GM12864 (cell line): ENCODE data around the gene PSMA4.
A peak's percentile ranks its signal among the peaks of the same experiment; 100 is the strongest.

ENCODE experiments used
- DNase-seq: peaks from one replicate; pipeline ENCODE4 v3.0.0-alpha.2; 2011; ENCODE audit warnings: low read depth
- H3K4me3 ChIP-seq: 2 replicates; pipeline ENCODE4 v1.5.1; 2011; ENCODE audit warnings: mild to moderate bottlenecking, low read depth, low read length, control low read depth
- TF ChIP-seq, protein P1 (sequence below): IDR thresholded peaks from 2 replicates; pipeline ENCODE4 v1.5.1; 2011; ENCODE audit warnings: low read depth, mild to moderate bottlenecking, moderate library complexity, low read length, control low read depth, inconsistent platforms; ENCODE audit errors: missing control alignments

PSMA4 gene

DNA sequence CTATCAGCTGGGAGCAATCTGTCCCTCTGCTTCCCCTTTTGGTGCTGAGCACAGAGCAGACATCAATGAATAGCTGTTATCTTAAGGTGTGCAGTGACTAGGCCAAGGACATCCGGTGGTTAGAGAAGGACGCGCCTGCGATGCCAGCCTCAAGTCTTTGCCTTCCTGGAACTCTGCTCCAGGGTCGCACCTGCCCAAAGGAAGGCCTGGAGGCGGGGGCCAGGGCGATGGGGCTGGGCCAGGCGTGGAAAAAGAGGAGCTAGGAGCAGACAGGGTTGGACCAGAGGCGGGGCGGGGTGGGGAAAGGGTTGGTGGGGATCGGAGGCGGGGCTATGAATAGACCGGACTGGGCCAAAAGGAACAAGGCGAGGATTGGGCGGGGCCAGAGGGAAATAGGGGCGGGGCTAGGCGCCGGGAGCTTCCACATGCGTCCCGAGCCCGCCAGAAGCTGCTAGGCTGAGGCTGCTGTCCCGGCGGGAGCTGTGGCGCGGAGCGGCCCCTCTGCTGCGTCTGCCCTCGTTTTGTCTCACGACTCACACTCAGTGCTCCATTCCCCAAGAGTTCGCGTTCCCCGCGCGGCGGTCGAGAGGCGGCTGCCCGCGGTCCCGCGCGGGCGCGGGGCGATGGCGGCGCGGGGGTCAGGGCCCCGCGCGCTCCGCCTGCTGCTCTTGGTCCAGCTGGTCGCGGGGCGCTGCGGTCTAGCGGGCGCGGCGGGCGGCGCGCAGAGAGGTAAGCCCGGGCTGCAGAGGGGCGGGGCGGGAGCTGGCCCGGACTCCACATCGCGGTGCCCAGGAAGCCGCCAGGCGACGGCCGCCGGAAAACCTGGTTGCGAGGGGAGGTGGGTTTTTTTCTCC lies 25.1 kb downstream of the PSMA4 start, which contains the start of gene CHRNA5:
Gene CHRNA5, plus strand, starts transcription at position 424 of the 854 bp plus-strand sequence. Its CDS starts 200 bp downstream, at position 624.
- DNase-seq: peak; percentile 63
- peak within 1 kb of the TSS; percentile 80 for H3K4me3 ChIP-seq
- TF ChIP-seq, protein P1, sequence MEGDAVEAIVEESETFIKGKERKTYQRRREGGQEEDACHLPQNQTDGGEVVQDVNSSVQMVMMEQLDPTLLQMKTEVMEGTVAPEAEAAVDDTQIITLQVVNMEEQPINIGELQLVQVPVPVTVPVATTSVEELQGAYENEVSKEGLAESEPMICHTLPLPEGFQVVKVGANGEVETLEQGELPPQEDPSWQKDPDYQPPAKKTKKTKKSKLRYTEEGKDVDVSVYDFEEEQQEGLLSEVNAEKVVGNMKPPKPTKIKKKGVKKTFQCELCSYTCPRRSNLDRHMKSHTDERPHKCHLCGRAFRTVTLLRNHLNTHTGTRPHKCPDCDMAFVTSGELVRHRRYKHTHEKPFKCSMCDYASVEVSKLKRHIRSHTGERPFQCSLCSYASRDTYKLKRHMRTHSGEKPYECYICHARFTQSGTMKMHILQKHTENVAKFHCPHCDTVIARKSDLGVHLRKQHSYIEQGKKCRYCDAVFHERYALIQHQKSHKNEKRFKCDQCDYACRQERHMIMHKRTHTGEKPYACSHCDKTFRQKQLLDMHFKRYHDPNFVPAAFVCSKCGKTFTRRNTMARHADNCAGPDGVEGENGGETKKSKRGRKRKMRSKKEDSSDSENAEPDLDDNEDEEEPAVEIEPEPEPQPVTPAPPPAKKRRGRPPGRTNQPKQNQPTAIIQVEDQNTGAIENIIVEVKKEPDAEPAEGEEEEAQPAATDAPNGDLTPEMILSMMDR: no peak

DNA sequence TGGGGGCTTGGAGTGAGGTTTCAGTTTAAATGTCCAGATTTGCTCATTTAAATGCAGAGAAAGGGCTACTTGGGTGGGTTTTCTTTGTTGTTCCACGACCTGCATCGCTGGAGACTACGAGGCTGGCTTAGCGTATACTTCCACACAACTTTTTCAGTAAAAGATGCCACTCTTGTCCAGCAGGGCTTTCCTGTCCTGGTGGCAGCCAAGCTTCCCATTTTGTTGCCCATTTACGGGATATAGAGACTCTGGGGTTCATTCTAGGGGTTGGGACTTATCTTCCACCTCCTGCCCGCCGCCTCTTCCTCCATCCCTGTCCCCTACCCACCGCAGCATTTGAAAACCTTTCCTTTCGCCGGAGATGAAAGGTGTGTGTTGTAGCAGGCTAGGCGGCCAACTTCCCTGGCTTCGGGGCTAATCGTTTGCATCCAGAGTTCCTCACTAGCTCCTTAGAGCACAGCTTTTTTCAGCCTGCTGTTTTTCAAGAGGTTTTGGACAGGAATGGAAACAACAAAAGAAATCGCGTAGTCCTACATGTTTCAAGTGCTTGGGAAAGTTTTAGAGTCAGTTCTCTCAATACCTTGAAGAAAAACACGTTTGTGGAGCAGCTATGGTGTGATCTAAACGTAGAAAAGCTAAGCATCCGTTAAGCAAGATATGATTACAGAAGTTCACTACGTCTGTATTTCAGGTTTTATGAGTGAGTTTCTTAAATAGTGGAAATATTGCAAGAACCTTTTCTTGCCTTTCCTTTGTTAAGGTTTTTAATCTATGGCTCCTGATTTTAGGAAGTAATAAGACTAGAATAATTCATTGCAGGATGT lies 25.9 kb downstream of the PSMA4 start:
- no peak for DNase-seq
- peak overlapping the region; percentile 80 for H3K4me3 ChIP-seq
- TF ChIP-seq, protein P1: peak; percentile 40

DNA sequence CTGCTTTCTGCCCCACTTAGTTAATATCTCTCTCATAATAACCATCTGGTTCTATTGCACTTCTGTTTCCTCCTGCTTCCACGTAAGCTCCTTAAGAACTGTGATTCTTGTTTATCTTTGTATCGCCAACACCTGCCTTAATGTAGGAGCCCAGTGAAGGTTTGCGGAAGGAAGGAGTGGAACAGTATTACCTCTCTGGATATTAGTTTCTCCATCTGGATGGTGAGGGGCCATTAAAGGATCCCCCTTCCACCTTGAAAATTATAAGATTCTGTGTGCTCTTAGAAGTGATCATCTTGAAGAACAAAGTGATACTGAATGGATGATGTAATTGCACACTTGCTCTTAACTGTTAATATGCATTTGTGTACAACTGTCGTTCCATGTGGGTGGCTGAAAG lies 27.3 kb downstream of the PSMA4 start:
- no peak overlapping the region; the same call in 1 of the 2 replicates for H3K4me3 ChIP-seq
- TF ChIP-seq, protein P1: no peak
- no peak for DNase-seq

DNA sequence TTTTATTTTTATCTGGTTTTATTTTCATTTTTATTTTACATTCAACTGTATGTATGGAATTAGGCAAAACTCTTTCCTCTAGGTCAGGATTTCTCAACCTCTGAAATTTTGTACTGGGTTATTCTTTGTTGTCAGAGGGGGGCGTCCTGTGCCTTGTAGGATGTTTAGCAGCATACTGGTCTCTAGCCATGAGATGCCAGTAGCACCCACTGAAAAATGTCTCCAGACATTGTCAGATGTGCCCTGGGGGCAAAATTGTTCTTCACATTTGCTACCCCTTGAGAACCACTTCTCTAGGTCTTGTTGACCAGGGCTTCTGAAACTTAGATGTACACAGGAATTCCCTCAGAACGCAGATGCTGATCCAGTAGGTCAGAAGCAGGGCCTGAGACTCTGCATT lies 30.5 kb downstream of the PSMA4 start:
- DNase-seq: no peak
- TF ChIP-seq, protein P1: no peak
- no peak overlapping the region for H3K4me3 ChIP-seq

DNA sequence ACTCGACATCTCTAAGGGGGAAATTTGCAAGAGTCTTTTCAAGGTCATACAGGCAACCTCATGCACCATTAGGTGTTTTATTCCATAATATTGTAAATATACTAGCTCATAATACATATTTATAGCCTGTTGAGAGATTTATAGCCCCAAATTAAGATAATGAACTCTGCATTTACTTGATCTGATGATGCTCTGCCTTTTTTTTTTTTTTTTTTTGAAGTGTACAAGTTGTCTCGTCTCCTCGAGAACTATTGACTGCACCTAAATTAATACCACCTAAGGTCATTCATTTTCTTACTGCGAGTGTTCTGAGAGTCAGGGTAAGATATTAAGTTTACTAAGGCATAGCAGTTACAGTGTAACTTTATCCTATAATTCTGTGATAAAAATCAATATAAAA lies 31.1 kb downstream of the PSMA4 start:
- TF ChIP-seq, protein P1: no peak
- DNase-seq: no peak
- H3K4me3 ChIP-seq: no peak overlapping the region

DNA sequence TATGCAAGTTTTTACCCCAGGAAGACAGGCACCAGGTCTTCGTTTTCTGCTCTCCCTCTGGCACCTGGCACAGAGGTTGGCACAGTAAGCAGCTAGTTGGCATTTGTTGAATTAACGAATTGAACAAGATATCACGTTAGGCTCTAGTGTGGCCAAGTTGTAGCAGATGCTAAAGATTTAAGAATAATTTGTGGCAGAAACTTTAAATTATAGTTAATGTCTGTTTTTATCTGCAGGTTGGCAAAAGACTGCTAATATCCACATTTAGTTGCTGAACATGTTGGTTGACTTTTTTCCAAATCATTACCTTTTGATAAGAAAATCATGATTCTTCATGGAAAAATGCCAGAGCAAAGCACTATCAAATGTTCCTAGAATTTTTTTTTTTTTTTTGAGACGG lies 33.2 kb downstream of the PSMA4 start:
- no peak overlapping the region for H3K4me3 ChIP-seq
- TF ChIP-seq, protein P1: no peak
- DNase-seq: no peak
